Mesendoderm (in vitro differentiated cells): Measurements from ENCODE around the gene AGBL5.
A peak's percentile ranks its signal among the peaks of the same experiment; 100 is the strongest.
"Not testable (repeated sequence)": the region's sequence is repeated elsewhere in the genome, so short reads cannot be mapped to it uniquely, and the experiment has no call there.

Experiments used
- DNase-seq: peaks from one replicate; pipeline ENCODE4 v3.0.0; 2013
- H2AK5ac ChIP-seq: 2 replicates; pipeline ENCODE4 v1.6.1; 2013; ENCODE audit warnings: low read length, inconsistent platforms
- H2BK120ac ChIP-seq: 2 replicates; pipeline ENCODE4 v1.6.1; 2013; ENCODE audit warnings: low read depth, mild to moderate bottlenecking, low read length, moderate library complexity, mixed read lengths
- H2BK15ac ChIP-seq: replicated peaks from 2 replicates; pipeline ENCODE4 v1.6.1; 2013; ENCODE audit warnings: low read depth, mild to moderate bottlenecking, moderate library complexity
- H2BK5ac ChIP-seq: 2 replicates; pipeline ENCODE4 v1.6.1; 2013; ENCODE audit warnings: low read length, inconsistent platforms
- H3K18ac ChIP-seq: 2 replicates; pipeline ENCODE4 v1.6.1; 2013; ENCODE audit warnings: mild to moderate bottlenecking, low read length, mixed read lengths
- H3K23ac ChIP-seq: one replicate; pipeline ENCODE4 v1.6.1; 2013; ENCODE audit warnings: low read length
- H3K27ac ChIP-seq: 2 replicates; pipeline ENCODE4 v1.5.1; 2013; ENCODE audit warnings: low read depth, mild to moderate bottlenecking, inconsistent platforms, low read length, moderate library complexity
- H3K27me3 ChIP-seq: 2 replicates; pipeline ENCODE4 v1.6.1; 2013; ENCODE audit warnings: low read length, control low read depth, mild to moderate bottlenecking, inconsistent platforms; ENCODE audit not compliant: insufficient read depth, poor library complexity
- H3K36me3 ChIP-seq: 2 replicates; pipeline ENCODE4 v1.6.1; 2013; ENCODE audit warnings: low read length, inconsistent platforms; ENCODE audit not compliant: control insufficient read depth, insufficient read depth
- H3K4ac ChIP-seq: one replicate; pipeline ENCODE4 v1.6.1; 2013; ENCODE audit warnings: low read depth, mild to moderate bottlenecking, low read length, moderate library complexity
- H3K4me1 ChIP-seq: 2 replicates; pipeline ENCODE4 v1.6.1; 2013; ENCODE audit warnings: low read depth, low read length, inconsistent platforms; ENCODE audit not compliant: control insufficient read depth
- H3K4me2 ChIP-seq: 2 replicates; pipeline ENCODE4 v1.6.1; 2013; ENCODE audit warnings: low read length
- H3K4me3 ChIP-seq: 2 replicates; pipeline ENCODE4 v1.5.1; 2013; ENCODE audit warnings: mild to moderate bottlenecking, low read length
- H3K56ac ChIP-seq: one replicate; pipeline ENCODE4 v1.6.1; 2013; ENCODE audit warnings: low read length
- H3K79me1 ChIP-seq: 2 replicates; pipeline ENCODE4 v1.6.1; 2013; ENCODE audit warnings: low read length, inconsistent platforms
- H3K79me2 ChIP-seq: 2 replicates; pipeline ENCODE4 v1.6.1; 2013; ENCODE audit warnings: mild to moderate bottlenecking, low read length; ENCODE audit not compliant: control insufficient read depth, insufficient read depth
- H3K9ac ChIP-seq: 2 replicates; pipeline ENCODE4 v1.6.1; 2013; ENCODE audit warnings: low read length, inconsistent platforms
- H4K5ac ChIP-seq: one replicate; pipeline ENCODE4 v1.6.1; 2013; ENCODE audit warnings: low read length
- H4K8ac ChIP-seq: one replicate; pipeline ENCODE4 v1.6.1; 2013; ENCODE audit warnings: low read depth, mild to moderate bottlenecking, control low read depth, low read length, moderate library complexity
- WGBS: extraction: QIAGEN DNeasy Blood & Tissue Kit; methylation state at CpG from one replicate; pipeline ENCODE4 v1.1.7; 2013; ENCODE audit warnings: low lambda C conversion rate, missing lambda C conversion rate; ENCODE audit not compliant: insufficient coverage; ENCODE audit errors: extremely low coverage; 5-methylcytosine and 5-hydroxymethylcytosine counted together

Gene AGBL5

DNA sequence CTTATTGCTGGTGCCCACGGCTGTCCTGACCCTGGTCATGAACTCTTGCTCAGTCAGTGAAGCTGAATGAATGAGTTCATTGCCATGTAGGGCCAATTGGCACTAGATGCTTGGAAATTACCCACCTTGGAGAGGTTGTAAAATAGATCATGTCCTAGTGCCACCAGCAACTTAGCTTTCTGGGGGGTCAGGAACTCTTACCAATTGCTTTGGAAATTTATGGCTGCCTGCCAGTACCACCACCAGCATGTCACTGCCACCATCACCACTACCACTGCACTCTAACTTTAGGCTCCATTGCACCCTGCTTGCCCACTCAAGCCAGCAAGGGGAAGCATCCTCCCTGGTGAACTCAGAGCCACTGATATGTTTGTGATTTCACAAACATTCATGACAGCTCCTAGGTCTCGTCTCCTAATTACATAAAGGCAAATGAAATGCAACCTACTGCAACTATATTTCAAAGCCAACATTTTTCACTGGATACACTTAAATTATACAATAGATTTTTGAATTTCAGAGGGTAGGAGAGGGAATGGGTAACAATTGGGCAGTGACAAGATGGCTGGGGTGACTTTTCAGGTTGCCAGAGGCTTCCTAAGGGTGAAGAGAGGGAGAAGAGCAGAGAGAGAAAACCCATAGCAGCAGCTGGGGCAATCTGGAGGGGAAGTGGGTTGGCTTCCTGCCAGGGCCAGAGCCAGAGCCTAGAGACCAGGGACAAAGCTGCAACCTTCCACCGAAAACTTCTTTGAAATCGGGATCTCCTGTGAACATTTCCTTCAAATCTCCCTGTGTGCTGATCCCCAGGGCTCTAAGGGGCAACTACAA lies 23.5 kb downstream of the AGBL5 start:
- H4K8ac ChIP-seq = no peak overlapping the region
- no peak overlapping the region for H2BK5ac ChIP-seq
- H3K27ac ChIP-seq = no peak overlapping the region
- peaks cover 12% of the 10 kb centered on the region for H3K79me1 ChIP-seq
- peaks cover 12% of the 10 kb centered on the region for H3K79me2 ChIP-seq
- DNase-seq = no peak
- H3K9ac ChIP-seq = no peak overlapping the region
- H3K36me3 ChIP-seq = no peaks in the 10 kb centered on the region
- no peak overlapping the region for H3K18ac ChIP-seq
- no peaks in the 10 kb centered on the region for H3K27me3 ChIP-seq
- H4K5ac ChIP-seq = no peak overlapping the region
- no peak overlapping the region for H2AK5ac ChIP-seq
- no CpG with 5 or more reads among the region's 4 CpGs for WGBS
- H3K4ac ChIP-seq = no peak overlapping the region
- H2BK120ac ChIP-seq = no peak overlapping the region
- H2BK15ac ChIP-seq = no peak overlapping the region
- no peak overlapping the region for H3K4me2 ChIP-seq
- no peak overlapping the region for H3K4me3 ChIP-seq
- no peak overlapping the region for H3K23ac ChIP-seq
- no peak overlapping the region for H3K56ac ChIP-seq
- H3K4me1 ChIP-seq = peaks cover 2% of the 10 kb centered on the region

DNA sequence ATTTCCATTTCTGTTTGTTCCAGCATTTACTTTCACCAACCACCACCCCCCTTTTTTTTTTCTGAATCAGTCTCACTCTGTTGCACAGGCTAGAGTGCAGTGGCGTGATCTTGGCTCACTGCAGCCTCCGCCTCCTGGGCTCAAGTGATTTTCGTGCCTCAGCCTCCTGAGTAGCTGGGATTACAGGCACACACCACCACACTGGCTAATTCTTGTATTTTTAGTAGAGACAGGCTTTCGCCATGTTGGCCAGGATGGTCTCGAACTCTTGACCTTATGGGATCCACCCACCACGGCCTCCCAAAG lies 24.1 kb downstream of the AGBL5 start:
- H3K4ac ChIP-seq, H2BK120ac ChIP-seq, H4K8ac ChIP-seq, H3K9ac ChIP-seq, H3K4me2 ChIP-seq, H3K18ac ChIP-seq, H2BK5ac ChIP-seq, H3K56ac ChIP-seq, DNase-seq, H3K79me2 ChIP-seq, H4K5ac ChIP-seq, H2AK5ac ChIP-seq, H3K27me3 ChIP-seq, H2BK15ac ChIP-seq, H3K27ac ChIP-seq, H3K36me3 ChIP-seq, H3K23ac ChIP-seq, H3K4me1 ChIP-seq, H3K4me3 ChIP-seq, H3K79me1 ChIP-seq: not testable (repeated sequence)
- WGBS = no CpG with 5 or more reads among the region's 6 CpGs

DNA sequence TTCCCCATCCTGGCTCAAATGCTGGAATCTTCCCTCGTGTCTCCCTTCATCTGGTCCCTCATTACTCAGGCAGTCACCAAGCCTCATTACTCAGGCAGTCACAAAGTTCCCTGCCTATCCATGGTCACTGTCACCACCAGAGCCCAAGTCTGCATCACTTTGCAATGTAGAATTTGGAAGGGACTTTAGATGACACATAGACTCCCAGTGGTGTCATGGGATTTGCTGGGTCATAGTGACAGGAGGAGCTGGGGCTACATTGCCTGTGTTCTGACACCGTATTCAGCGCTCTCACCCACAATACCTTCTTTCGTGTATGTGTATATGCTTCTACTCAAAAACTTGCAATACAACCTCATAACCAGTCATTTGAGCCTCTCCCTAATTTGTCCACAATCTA lies 24.9 kb downstream of the AGBL5 start:
- Histone ChIP-seq H3K4me3 (no peak overlapping the region), H3K4me1 (peaks cover under 1% of the 10 kb centered on the region), H2BK15ac (no peak overlapping the region), H2BK5ac (no peak overlapping the region), H3K56ac (no peak overlapping the region), H3K36me3 (no peaks in the 10 kb centered on the region), H3K27me3 (no peaks in the 10 kb centered on the region), H3K23ac (no peak overlapping the region), H4K8ac (no peak overlapping the region), H3K79me1 (no peaks in the 10 kb centered on the region), H3K27ac (no peak overlapping the region), H3K18ac (no peak overlapping the region), H3K4me2 (no peak overlapping the region), H2BK120ac (no peak overlapping the region), H3K9ac (no peak overlapping the region), H3K4ac (no peak overlapping the region), H4K5ac (no peak overlapping the region), H3K79me2 (peaks cover under 1% of the 10 kb centered on the region), H2AK5ac (no peak overlapping the region)
- no CpG with 5 or more reads among the region's 4 CpGs for WGBS
- DNase-seq = peak; percentile 46

DNA sequence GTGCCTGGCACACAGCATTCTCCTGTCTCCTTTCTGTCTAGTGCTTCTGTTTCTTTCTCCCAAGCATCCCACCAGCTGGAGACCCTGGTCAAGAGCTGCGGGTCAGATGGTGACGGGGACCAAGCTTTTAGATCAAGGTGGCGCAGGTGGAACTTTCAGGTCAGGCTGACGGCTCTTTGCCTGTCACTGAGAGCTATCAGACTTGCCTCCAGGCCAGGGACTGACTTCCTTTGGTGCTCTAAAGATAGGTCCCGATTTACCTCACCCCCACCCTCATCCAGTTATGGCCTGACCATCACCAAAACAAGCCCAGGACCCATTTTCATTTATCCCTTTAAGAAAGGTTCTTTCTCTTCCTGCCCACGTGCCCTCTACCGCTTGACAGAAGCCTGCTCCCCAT lies 25.8 kb downstream of the AGBL5 start:
- peaks cover 2% of the 10 kb centered on the region for H3K4me1 ChIP-seq
- H3K4me2 ChIP-seq = no peak overlapping the region
- no peak overlapping the region for H3K4me3 ChIP-seq
- H3K27me3 ChIP-seq = no peaks in the 10 kb centered on the region
- H3K23ac ChIP-seq = no peak overlapping the region
- no peak overlapping the region for H4K8ac ChIP-seq
- no peak overlapping the region for H3K27ac ChIP-seq
- no CpG with 5 or more reads among the region's 7 CpGs for WGBS
- H3K36me3 ChIP-seq = no peaks in the 10 kb centered on the region
- peak overlapping the region; percentile 7 for H3K56ac ChIP-seq
- no peak overlapping the region for H2BK5ac ChIP-seq
- H4K5ac ChIP-seq = no peak overlapping the region
- H2AK5ac ChIP-seq = no peak overlapping the region
- H2BK120ac ChIP-seq = no peak overlapping the region
- H3K79me2 ChIP-seq = no peaks in the 10 kb centered on the region
- no peak overlapping the region for H3K4ac ChIP-seq
- no peaks in the 10 kb centered on the region for H3K79me1 ChIP-seq
- no peak overlapping the region for H3K18ac ChIP-seq
- DNase-seq = no peak
- H3K9ac ChIP-seq = no peak overlapping the region
- H2BK15ac ChIP-seq = no peak overlapping the region

GRCh38 chr2:27078267-27079194 lies 27.1 kb downstream of the AGBL5 start, which contains the start of gene EMILIN1:
TSS of gene EMILIN1 (plus strand) at chr2:27078615. CDS start at chr2:27079066, 451 bp downstream.
- no peaks in the 10 kb centered on the region for H3K27me3 ChIP-seq
- peak within 1 kb of the TSS; percentile 52 for H3K9ac ChIP-seq
- no CpG with 5 or more reads among the region's 41 CpGs for WGBS
- H3K18ac ChIP-seq = peak within 1 kb of the TSS; percentile 3
- no peak within 1 kb of the TSS for H2BK15ac ChIP-seq
- peak; percentile 19 for DNase-seq
- H3K79me1 ChIP-seq = no peaks in the 10 kb centered on the region
- no peak within 1 kb of the TSS for H3K27ac ChIP-seq
- no peak within 1 kb of the TSS for H3K4me2 ChIP-seq
- H2AK5ac ChIP-seq = no peak within 1 kb of the TSS
- peak within 1 kb of the TSS; percentile 63 for H3K4ac ChIP-seq
- H4K8ac ChIP-seq = no peak within 1 kb of the TSS
- peaks cover 2% of the 10 kb centered on the region for H3K4me1 ChIP-seq
- no peak within 1 kb of the TSS for H2BK5ac ChIP-seq
- H3K4me3 ChIP-seq = no peak within 1 kb of the TSS
- no peak within 1 kb of the TSS for H4K5ac ChIP-seq
- no peaks in the 10 kb centered on the region for H3K36me3 ChIP-seq
- peak within 1 kb of the TSS; percentile 52 for H3K56ac ChIP-seq
- H2BK120ac ChIP-seq = no peak within 1 kb of the TSS
- H3K79me2 ChIP-seq = no peaks in the 10 kb centered on the region
- peak within 1 kb of the TSS; percentile 59 for H3K23ac ChIP-seq
